Measurements from ENCODE around the gene WWC1. TPM values are rescaled to one million over a fixed set of nuclear protein-coding genes. Genes with fewer than 3 reads are reported as not detected.

Gene WWC1
- total and polyA plus RNA-seq, 10 of the 15 experiments (the other 5 are each of a cell fraction or from before 2014, with no cell fraction given): 0.50 to 7.8 (median 2.5) TPM

- no peaks in the 10 kb centered on the region for H4K20me1 ChIP-seq (ENCODE audit: control insufficient read depth, insufficient read depth)
- no peaks in the 10 kb centered on the region for H3K4me1 ChIP-seq (ENCODE audit: control insufficient read depth, insufficient read depth, low read length)
Observed at GRCh38 chr5:168415401-168415800, 124.0 kb downstream of the WWC1 start.

DNA sequence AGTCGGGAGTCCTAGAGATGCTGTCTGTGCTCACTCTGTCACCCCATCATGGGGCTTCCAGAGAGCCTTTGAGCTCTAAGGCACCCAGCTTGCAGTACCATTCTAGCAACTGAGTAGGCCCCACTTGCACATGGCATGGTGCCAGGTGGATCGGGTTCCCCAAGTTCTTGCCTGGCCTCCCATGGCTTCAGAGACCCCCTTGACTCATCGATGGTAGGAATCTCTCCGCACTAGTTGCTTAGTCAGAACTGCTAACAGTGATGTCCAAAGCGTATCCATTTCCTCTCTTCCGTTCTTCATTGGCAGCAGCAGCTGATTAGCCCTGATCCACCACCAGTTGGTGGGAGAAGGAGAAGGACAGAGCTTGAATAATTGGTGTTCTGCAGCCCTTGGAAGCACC lies 124.5 kb downstream of the WWC1 start:
- FAIRE-seq (no peak), ATAC-seq (no peak), DNase-seq (ENCODE audit: low read depth, low spot score) (no peak)
- intact Hi-C loops (cut with micrococcal nuclease; ENCODE audit: unreplicated experiment): no loop called here
- SMC1A ChIA-PET (ENCODE audit: uncharacterized antibody, unreplicated experiment): no interaction called here
- Histone ChIP-seq H3K27me3 (replicated peaks in 1 of 2; ENCODE audit: control insufficient read depth in 2 of 2, insufficient read depth in 2 of 2, low read length in 1 of 2) (no peaks in the 10 kb centered on the region), H3K4me1 (ENCODE audit: control insufficient read depth, insufficient read depth, low read length) (no peaks in the 10 kb centered on the region), H4K20me1 (ENCODE audit: control insufficient read depth, insufficient read depth) (no peaks in the 10 kb centered on the region), H3K9me3 (replicated peaks; ENCODE audit: control insufficient read depth, insufficient read depth, low read length) (no peaks in the 10 kb centered on the region), H3K4me2 (ENCODE audit: control insufficient read depth, insufficient read depth) (no peak overlapping the region), H3K4me3 (no peak overlapping the region), H2AFZ (ENCODE audit: control insufficient read depth, low read depth, low read length) (no peak overlapping the region), H3K9ac (ENCODE audit: control insufficient read depth, insufficient read depth, low read length) (no peak overlapping the region), H3K79me2 (ENCODE audit: control insufficient read depth, insufficient read depth, low read length) (no peaks in the 10 kb centered on the region), H3K36me3 (ENCODE audit: control insufficient read depth in 2 of 2, insufficient read depth in 2 of 2, low read length in 1 of 2) (no peaks in the 10 kb centered on the region), H3K27ac (ENCODE audit: control insufficient read depth, insufficient read depth) (no peak overlapping the region)
- RAD21 ChIA-PET (ENCODE audit: unreplicated experiment): no interaction called here
- in situ Hi-C loops (cut with MboI): no loop called here
- WGBS (ENCODE audit: insufficient coverage, insufficient replicate concordance, low lambda C conversion rate, missing lambda C conversion rate): 92% methylated on average over 6 of the region's 6 CpGs
- BruUV-seq (replicated peaks): no TSS peak
- POLR2A ChIA-PET: interaction anchor here (0.6 kb wide), 1 partner anchor 35 kb away, joined by 3 read pairs; no protein-coding TSS in a partner anchor
- CTCF ChIA-PET: no interaction called here
- TF ChIP-seq, protein P1, sequence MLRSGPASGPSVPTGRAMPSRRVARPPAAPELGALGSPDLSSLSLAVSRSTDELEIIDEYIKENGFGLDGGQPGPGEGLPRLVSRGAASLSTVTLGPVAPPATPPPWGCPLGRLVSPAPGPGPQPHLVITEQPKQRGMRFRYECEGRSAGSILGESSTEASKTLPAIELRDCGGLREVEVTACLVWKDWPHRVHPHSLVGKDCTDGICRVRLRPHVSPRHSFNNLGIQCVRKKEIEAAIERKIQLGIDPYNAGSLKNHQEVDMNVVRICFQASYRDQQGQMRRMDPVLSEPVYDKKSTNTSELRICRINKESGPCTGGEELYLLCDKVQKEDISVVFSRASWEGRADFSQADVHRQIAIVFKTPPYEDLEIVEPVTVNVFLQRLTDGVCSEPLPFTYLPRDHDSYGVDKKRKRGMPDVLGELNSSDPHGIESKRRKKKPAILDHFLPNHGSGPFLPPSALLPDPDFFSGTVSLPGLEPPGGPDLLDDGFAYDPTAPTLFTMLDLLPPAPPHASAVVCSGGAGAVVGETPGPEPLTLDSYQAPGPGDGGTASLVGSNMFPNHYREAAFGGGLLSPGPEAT (IDR thresholded peaks at IDR 0.05; ENCODE audit: low read depth): no peak
- TF ChIP-seq NR2C2 (IDR thresholded peaks at IDR 0.05; ENCODE audit: borderline replicate concordance, control insufficient read depth, insufficient read length, low read depth): no peak
- TF ChIP-seq POLR2AphosphoS2 (IDR thresholded peaks at IDR 0.05; ENCODE audit: low read depth, low read length): no peak
- TF ChIP-seq HCFC1 (IDR thresholded peaks at IDR 0.05; ENCODE audit: low read length): no peak
- no peak for TF ChIP-seq CREB1 (IDR thresholded peaks at IDR 0.05; ENCODE audit: low read depth)
- no peak for TF ChIP-seq CBFB (IDR thresholded peaks at IDR 0.05; ENCODE audit: low read depth)
- TF ChIP-seq SP1 (IDR thresholded peaks at IDR 0.05; ENCODE audit: low read depth, low read length): no peak
- TF ChIP-seq PRDM15 (CRISPR knock-in tag; IDR thresholded peaks at IDR 0.05): no peak

More at GRCh38 chr5:168415401-168415800, 124.0 kb downstream of the WWC1 start:
- FAIRE-seq (no peak), ATAC-seq (no peak), DNase-seq (ENCODE audit: low read depth, low spot score) (no peak)
- ChIA-PET SMC1A (ENCODE audit: uncharacterized antibody, unreplicated experiment) (interaction anchor here (0.7 kb wide), 1 partner anchor 36 kb away, joined by 4 read pairs; no protein-coding TSS in a partner anchor), CTCF (no interaction called here), POLR2A (no interaction called here), RAD21 (ENCODE audit: unreplicated experiment) (no interaction called here)
- Histone ChIP-seq H3K36me3 (ENCODE audit: control insufficient read depth in 2 of 2, insufficient read depth in 2 of 2, low read length in 1 of 2) (no peaks in the 10 kb centered on the region), H3K9me3 (replicated peaks; ENCODE audit: control insufficient read depth, insufficient read depth, low read length) (no peaks in the 10 kb centered on the region), H3K4me2 (ENCODE audit: control insufficient read depth, insufficient read depth) (no peak overlapping the region), H3K27ac (ENCODE audit: control insufficient read depth, insufficient read depth) (no peak overlapping the region), H3K9ac (ENCODE audit: control insufficient read depth, insufficient read depth, low read length) (no peak overlapping the region), H3K4me3 (no peak overlapping the region), H3K27me3 (replicated peaks in 1 of 2; ENCODE audit: control insufficient read depth in 2 of 2, insufficient read depth in 2 of 2, low read length in 1 of 2) (no peaks in the 10 kb centered on the region), H2AFZ (ENCODE audit: control insufficient read depth, low read depth, low read length) (no peak overlapping the region), H3K79me2 (ENCODE audit: control insufficient read depth, insufficient read depth, low read length) (no peaks in the 10 kb centered on the region)
- in situ Hi-C loops (cut with MboI): no loop called here
- TF ChIP-seq, protein P1 (IDR thresholded peaks at IDR 0.05; ENCODE audit: low read depth): no peak
- no peak for TF ChIP-seq MTA3 (IDR thresholded peaks at IDR 0.05; ENCODE audit: borderline replicate concordance, low read length)
- TF ChIP-seq SUPT20H (IDR thresholded peaks at IDR 0.05; ENCODE audit: borderline replicate concordance, control insufficient read depth, low read depth, low read length): no peak
- no peak for TF ChIP-seq TARDBP (IDR thresholded peaks at IDR 0.05; ENCODE audit: borderline replicate concordance)
- intact Hi-C loops (cut with micrococcal nuclease; ENCODE audit: unreplicated experiment): no loop called here
- BruUV-seq (replicated peaks): no TSS peak
- WGBS (ENCODE audit: insufficient coverage, insufficient replicate concordance, low lambda C conversion rate, missing lambda C conversion rate): 79% methylated on average over 4 of the region's 4 CpGs
